Measurements from ENCODE around the gene GNPTAB.
A peak's percentile ranks its signal among the peaks of the same experiment; 100 is the strongest.

GNPTAB gene

DNA sequence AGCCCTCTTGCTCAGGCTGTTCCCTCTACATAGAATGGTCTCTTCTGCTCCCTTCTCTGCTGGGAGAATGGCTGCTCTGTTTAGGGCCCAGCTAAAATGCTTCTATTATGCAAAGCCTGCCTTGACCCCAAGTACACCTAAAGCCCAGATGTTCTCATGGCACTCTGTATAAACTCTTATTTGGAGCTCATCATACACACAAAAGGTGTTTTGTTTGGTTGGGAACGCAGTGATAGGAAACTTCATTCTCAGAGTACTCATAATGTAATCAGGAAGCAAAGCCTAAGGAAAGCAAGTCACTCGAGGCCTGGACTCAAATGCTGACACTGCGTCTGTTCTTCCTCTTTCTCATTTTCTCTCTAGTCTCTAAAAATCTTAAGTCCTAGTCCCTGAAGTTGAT, 53.3 kb downstream of the GNPTAB start:
- Histone ChIP-seq H3K4me1 (ENCODE audit: low read length) (peaks cover 7% of the 10 kb centered on the region; the same call in 1 of the 2 replicates), H3K79me2 (ENCODE audit: low read length) (no peaks in the 10 kb centered on the region), H3K27ac (ENCODE audit: low read length) (no peak overlapping the region)

GRCh38 chr12:101775816-101776215, 54.9 kb downstream of the GNPTAB start:
- no peak overlapping the region for H3K4me3 ChIP-seq (ENCODE audit: low read length)
- peaks cover 7% of the 10 kb centered on the region; the same call in 1 of the 2 replicates for H3K4me1 ChIP-seq (ENCODE audit: low read length)
- no peaks in the 10 kb centered on the region for H3K79me2 ChIP-seq (ENCODE audit: low read length)
- no peaks in the 10 kb centered on the region for H4K20me1 ChIP-seq (ENCODE audit: insufficient read depth, low read length)
- H3K9me3 ChIP-seq (ENCODE audit: insufficient read depth, low read length): no peaks in the 10 kb centered on the region
- TF ChIP-seq, protein P1, sequence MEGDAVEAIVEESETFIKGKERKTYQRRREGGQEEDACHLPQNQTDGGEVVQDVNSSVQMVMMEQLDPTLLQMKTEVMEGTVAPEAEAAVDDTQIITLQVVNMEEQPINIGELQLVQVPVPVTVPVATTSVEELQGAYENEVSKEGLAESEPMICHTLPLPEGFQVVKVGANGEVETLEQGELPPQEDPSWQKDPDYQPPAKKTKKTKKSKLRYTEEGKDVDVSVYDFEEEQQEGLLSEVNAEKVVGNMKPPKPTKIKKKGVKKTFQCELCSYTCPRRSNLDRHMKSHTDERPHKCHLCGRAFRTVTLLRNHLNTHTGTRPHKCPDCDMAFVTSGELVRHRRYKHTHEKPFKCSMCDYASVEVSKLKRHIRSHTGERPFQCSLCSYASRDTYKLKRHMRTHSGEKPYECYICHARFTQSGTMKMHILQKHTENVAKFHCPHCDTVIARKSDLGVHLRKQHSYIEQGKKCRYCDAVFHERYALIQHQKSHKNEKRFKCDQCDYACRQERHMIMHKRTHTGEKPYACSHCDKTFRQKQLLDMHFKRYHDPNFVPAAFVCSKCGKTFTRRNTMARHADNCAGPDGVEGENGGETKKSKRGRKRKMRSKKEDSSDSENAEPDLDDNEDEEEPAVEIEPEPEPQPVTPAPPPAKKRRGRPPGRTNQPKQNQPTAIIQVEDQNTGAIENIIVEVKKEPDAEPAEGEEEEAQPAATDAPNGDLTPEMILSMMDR (IDR thresholded peaks at IDR 0.05; ENCODE audit: low read depth, low read length): no peak
- TF ChIP-seq EZH2phosphoT487 (IDR thresholded peaks at IDR 0.05; ENCODE audit: low read depth): no peak
- H2AFZ ChIP-seq (ENCODE audit: low read depth, low read length): no peak overlapping the region
- no peaks in the 10 kb centered on the region for H3K27me3 ChIP-seq (ENCODE audit: low read depth, low read length)
- no peak overlapping the region for H3K27ac ChIP-seq (ENCODE audit: low read length)
- no peak overlapping the region for H3K9ac ChIP-seq (ENCODE audit: low read length)
- H3K36me3 ChIP-seq (replicated peaks; ENCODE audit: low read depth, low read length): peaks cover 5% of the 10 kb centered on the region
- H3K4me2 ChIP-seq (ENCODE audit: low read length): no peak overlapping the region

More for the DNA sequence above, 53.3 kb downstream of the GNPTAB start:
- Histone ChIP-seq H3K9ac (ENCODE audit: low read length) (no peak overlapping the region), H3K36me3 (replicated peaks; ENCODE audit: low read depth, low read length) (peaks cover 5% of the 10 kb centered on the region), H4K20me1 (ENCODE audit: insufficient read depth, low read length) (no peaks in the 10 kb centered on the region), H3K4me2 (ENCODE audit: low read length) (no peak overlapping the region), H3K27me3 (ENCODE audit: low read depth, low read length) (no peaks in the 10 kb centered on the region), H3K9me3 (ENCODE audit: insufficient read depth, low read length) (no peaks in the 10 kb centered on the region), H2AFZ (ENCODE audit: low read depth, low read length) (no peak overlapping the region), H3K4me3 (ENCODE audit: low read length) (no peak overlapping the region)
- no peak for TF ChIP-seq EZH2phosphoT487 (IDR thresholded peaks at IDR 0.05; ENCODE audit: low read depth)
- TF ChIP-seq, protein P1 (IDR thresholded peaks at IDR 0.05; ENCODE audit: low read depth, low read length): no peak

DNA sequence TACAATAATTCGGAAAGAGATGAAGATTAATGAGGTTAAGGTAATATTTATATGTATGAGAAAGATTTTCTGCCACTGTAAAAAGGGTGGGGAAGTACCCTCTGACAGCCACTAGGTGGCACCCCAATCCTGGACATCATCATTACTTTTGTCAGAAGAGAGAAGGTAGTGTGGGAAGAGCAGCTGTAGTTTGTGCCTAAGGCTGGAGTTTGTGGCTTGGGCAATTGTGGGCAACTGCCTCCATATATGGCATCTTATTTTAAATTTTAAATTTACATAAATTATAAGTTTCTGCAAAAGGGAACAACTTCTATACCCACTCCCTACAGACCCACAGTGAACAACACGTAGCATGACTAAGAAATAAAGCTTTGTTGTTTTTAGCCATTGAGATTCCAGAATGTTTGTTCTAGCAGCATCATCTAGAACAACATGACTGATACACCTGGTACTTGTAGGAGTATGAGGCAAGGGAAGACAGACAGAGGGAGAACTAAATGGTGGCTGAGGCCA, 57.1 kb downstream of the GNPTAB start:
- no peak overlapping the region for H3K9ac ChIP-seq (ENCODE audit: low read length)

GRCh38 chr12:101772012-101772775, 58.6 kb downstream of the GNPTAB start:
- Histone ChIP-seq H3K4me1 (ENCODE audit: low read length) (peaks cover 3% of the 10 kb centered on the region; the same call in 1 of the 2 replicates), H3K27me3 (ENCODE audit: low read depth, low read length) (no peaks in the 10 kb centered on the region), H3K36me3 (replicated peaks; ENCODE audit: low read depth, low read length) (peaks cover 11% of the 10 kb centered on the region), H2AFZ (ENCODE audit: low read depth, low read length) (no peak overlapping the region), H3K9me3 (ENCODE audit: insufficient read depth, low read length) (no peaks in the 10 kb centered on the region), H4K20me1 (ENCODE audit: insufficient read depth, low read length) (no peaks in the 10 kb centered on the region), H3K4me2 (ENCODE audit: low read length) (no peak overlapping the region), H3K9ac (ENCODE audit: low read length) (no peak overlapping the region), H3K27ac (ENCODE audit: low read length) (no peak overlapping the region), H3K4me3 (ENCODE audit: low read length) (no peak overlapping the region), H3K79me2 (ENCODE audit: low read length) (no peaks in the 10 kb centered on the region)
- TF ChIP-seq, protein P1 (IDR thresholded peaks at IDR 0.05; ENCODE audit: low read depth, low read length): no peak
- no peak for TF ChIP-seq EZH2phosphoT487 (IDR thresholded peaks at IDR 0.05; ENCODE audit: low read depth)

More for the DNA sequence above, 57.1 kb downstream of the GNPTAB start:
- Histone ChIP-seq H4K20me1 (ENCODE audit: insufficient read depth, low read length) (no peaks in the 10 kb centered on the region), H3K27ac (ENCODE audit: low read length) (no peak overlapping the region), H3K79me2 (ENCODE audit: low read length) (no peaks in the 10 kb centered on the region), H3K27me3 (ENCODE audit: low read depth, low read length) (no peaks in the 10 kb centered on the region), H3K9me3 (ENCODE audit: insufficient read depth, low read length) (no peaks in the 10 kb centered on the region), H3K4me3 (ENCODE audit: low read length) (no peak overlapping the region), H3K4me1 (ENCODE audit: low read length) (peaks cover 3% of the 10 kb centered on the region; the same call in 1 of the 2 replicates), H3K36me3 (replicated peaks; ENCODE audit: low read depth, low read length) (peaks cover 3% of the 10 kb centered on the region), H2AFZ (ENCODE audit: low read depth, low read length) (no peak overlapping the region), H3K4me2 (ENCODE audit: low read length) (no peak overlapping the region)
- TF ChIP-seq, protein P1 (IDR thresholded peaks at IDR 0.05; ENCODE audit: low read depth, low read length): peak; percentile 91
- TF ChIP-seq EZH2phosphoT487 (IDR thresholded peaks at IDR 0.05; ENCODE audit: low read depth): no peak
